Choroid plexus epithelial cell (primary cell): ENCODE data around the gene EPHA4.

Experiments
- DNase-seq: peaks from one replicate; pipeline ENCODE4 v3.0.0-alpha.2; 2010; ENCODE audit warnings: low read depth
- H3K4me3 ChIP-seq: 2 replicates; pipeline ENCODE4 v1.5.1; 2011; ENCODE audit warnings: low read depth, mild to moderate bottlenecking, control low read depth, low read length, moderate library complexity
- TF ChIP-seq, protein P1 (sequence below): conservative IDR thresholded peaks from 2 replicates; pipeline ENCODE4 v1.5.1; 2011; ENCODE audit warnings: low read depth, mild to moderate bottlenecking, control low read depth, inconsistent platforms, low read length, moderate library complexity

The EPHA4 gene

DNA sequence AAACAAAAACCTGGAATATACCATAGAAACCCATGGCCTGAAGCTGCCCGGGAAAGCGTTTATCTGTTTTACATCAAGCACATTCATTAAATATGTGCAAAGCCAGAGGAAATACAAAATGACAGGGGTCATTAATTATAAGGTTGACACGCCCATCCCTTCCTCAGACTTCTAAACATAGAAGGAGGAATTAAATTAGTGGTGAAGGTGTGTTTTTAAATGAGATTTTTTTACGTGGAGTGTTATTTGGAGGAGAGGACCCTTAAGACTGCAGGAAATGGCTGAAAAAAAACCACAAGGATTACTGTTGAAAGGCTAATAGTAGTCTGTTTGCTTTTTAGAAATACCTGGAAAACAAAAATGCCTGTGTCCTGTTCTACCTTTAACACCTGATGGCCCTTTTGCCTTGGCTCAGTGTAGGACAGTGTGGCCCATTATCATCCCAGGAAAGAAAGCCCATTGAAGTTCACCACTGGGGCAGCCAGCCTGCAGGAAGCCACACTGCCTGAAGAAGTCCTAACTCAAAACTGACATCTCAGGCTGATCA is 123.2 kb downstream of the EPHA4 start:
- no peak overlapping the region for H3K4me3 ChIP-seq
- DNase-seq, result no peak
- TF ChIP-seq, protein P1, sequence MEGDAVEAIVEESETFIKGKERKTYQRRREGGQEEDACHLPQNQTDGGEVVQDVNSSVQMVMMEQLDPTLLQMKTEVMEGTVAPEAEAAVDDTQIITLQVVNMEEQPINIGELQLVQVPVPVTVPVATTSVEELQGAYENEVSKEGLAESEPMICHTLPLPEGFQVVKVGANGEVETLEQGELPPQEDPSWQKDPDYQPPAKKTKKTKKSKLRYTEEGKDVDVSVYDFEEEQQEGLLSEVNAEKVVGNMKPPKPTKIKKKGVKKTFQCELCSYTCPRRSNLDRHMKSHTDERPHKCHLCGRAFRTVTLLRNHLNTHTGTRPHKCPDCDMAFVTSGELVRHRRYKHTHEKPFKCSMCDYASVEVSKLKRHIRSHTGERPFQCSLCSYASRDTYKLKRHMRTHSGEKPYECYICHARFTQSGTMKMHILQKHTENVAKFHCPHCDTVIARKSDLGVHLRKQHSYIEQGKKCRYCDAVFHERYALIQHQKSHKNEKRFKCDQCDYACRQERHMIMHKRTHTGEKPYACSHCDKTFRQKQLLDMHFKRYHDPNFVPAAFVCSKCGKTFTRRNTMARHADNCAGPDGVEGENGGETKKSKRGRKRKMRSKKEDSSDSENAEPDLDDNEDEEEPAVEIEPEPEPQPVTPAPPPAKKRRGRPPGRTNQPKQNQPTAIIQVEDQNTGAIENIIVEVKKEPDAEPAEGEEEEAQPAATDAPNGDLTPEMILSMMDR, result no peak

GRCh38 chr2:221448057-221448843 is 123.9 kb downstream of the EPHA4 start:
- H3K4me3 ChIP-seq, result no peak overlapping the region
- no peak for DNase-seq
- TF ChIP-seq, protein P1, result no peak

- TF ChIP-seq, protein P1, result no peak
- H3K4me3 ChIP-seq, result no peak overlapping the region
- peak; percentile 44 for DNase-seq
Measured at GRCh38 chr2:221447310-221447709, 124.8 kb downstream of the EPHA4 start.

GRCh38 chr2:221446140-221446539 is 126.0 kb downstream of the EPHA4 start:
- H3K4me3 ChIP-seq, result no peak overlapping the region
- TF ChIP-seq, protein P1, result no peak
- no peak for DNase-seq

- peak; percentile 70 for DNase-seq
- H3K4me3 ChIP-seq, result no peak overlapping the region
- TF ChIP-seq, protein P1, result no peak
Measured at GRCh38 chr2:221444106-221444505, 128.0 kb downstream of the EPHA4 start.

- TF ChIP-seq, protein P1, result no peak
- no peak for DNase-seq
- H3K4me3 ChIP-seq, result no peak overlapping the region
Measured at GRCh38 chr2:221443645-221444044, 128.5 kb downstream of the EPHA4 start.

DNA sequence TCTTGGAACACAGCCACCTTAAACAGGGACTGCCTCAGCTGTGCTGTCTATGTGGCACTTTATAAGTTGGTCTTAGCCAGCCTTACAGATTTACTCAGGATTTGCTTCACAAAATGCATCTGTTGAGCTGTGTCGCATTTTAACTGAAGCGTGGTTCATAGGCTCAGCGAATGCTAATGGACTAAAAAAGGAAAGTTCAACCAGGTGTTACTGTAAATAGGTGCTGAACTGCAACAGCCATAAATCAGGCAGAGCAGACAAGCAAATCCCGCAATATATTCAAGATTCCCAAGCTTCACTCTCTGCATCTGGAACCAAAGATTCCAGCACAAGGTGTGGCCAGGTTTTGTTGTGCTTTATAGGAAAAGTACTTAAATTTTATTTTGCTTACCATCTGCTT is 130.0 kb downstream of the EPHA4 start:
- DNase-seq, result no peak
- TF ChIP-seq, protein P1, result no peak

More for the DNA sequence above, 130.0 kb downstream of the EPHA4 start:
- H3K4me3 ChIP-seq, result no peak overlapping the region
